Esophagus squamous epithelium (tissue), 5 donors: ENCODE measurements around the gene SHFL. TPM values are rescaled to one million over a fixed set of nuclear protein-coding genes. Genes with fewer than 3 reads are reported as not detected.

ENCODE experiments used
- DNase-seq: peaks from one replicate; lab custom pipeline; 2025; lab: John Stamatoyannopoulos, UW
- H3K27ac ChIP-seq, 4 donors: fragments of 200-600 bp; sonication (generic); one replicate each; pipeline ENCODE4 v1.5.1; 2016 to 2019; ENCODE audit warnings: mild to moderate bottlenecking in 1 of 4
- H3K27me3 ChIP-seq, 4 donors: fragments of 200-600 bp; sonication (generic); 1 replicate in 3 of 4; 2 replicates in 1 of 4; pipeline versions ENCODE4 v1.5.1 to v1.6.0; 2017 to 2021; ENCODE audit warnings: antibody characterized with exemption in 1 of 4
- H3K36me3 ChIP-seq, 3 donors: fragments of 200-600 bp; sonication (generic); one replicate each; pipeline ENCODE4 v1.5.1; 2016 to 2019
- H3K4me1 ChIP-seq, 3 donors: fragments of 200-600 bp; sonication (generic); one replicate each; pipeline ENCODE4 v1.5.1; 2017 to 2019
- H3K4me3 ChIP-seq, 4 donors: fragments of 200-600 bp; sonication (generic); 1 replicate in 3 of 4; 2 replicates in 1 of 4; pipeline ENCODE4 v1.5.1; 2016 to 2019; ENCODE audit warnings: mild to moderate bottlenecking in 2 of 4, moderate library complexity in 1 of 4
- H3K9me3 ChIP-seq, 3 donors: fragments of 200-600 bp; sonication (generic); one replicate each; pipeline ENCODE4 v1.5.1; 2016 to 2019
- CTCF ChIP-seq, 6 experiments: fragments of 450-650 bp in 4 of 6; fragments of 200-600 bp in 2 of 6; sonication (generic) in 2 of 6; IDR thresholded peaks; one replicate each; pipeline ENCODE4 v1.5.1; 2016 to 2019; ENCODE audit warnings: antibody characterized with exemption in 6 of 6, mild to moderate bottlenecking in 4 of 6, moderate library complexity in 4 of 6
- POLR2A ChIP-seq, 4 donors: fragments of 450-650 bp; IDR thresholded peaks; one replicate each; pipeline ENCODE4 v1.6.1; 2017; ENCODE audit warnings: antibody characterized with exemption in 4 of 4, mild to moderate bottlenecking in 4 of 4, moderate library complexity in 3 of 4
- WGBS, 2 donors: methylation state at CpG; one replicate each; pipeline ENCODE4 v1.1.5; 2018; 5-methylcytosine and 5-hydroxymethylcytosine counted together
- intact Hi-C: fragments of 100-400 bp; cut with DNase I; formaldehyde crosslinking; loops from one replicate; pipeline ENCODE4 v1.15.0; 2022
- total RNA-seq, 4 donors: library from RNA; depleted of rRNA; stranded (reverse); fragments of >200 nt; gene quantifications; one replicate each; pipeline ENCODE4 v1.1.0, GENCODE V29; 2016
- donor health status: DM: yes; HTN: yes; CAD: no.

The SHFL gene
- total RNA-seq, 4 donors from 2014 or later = 10.0 to 23.7 (median 14.7) TPM

GRCh38 chr19:10116866-10117616, 30.9 kb downstream of the SHFL start:
- Histone ChIP-seq H3K4me1 (peaks cover 21 to 63% (median 33%) of the 10 kb centered on the region in 3 donors), H3K27me3 (no peaks in the 10 kb centered on the region), H3K36me3 (peaks cover 19 to 53% (median 35%) of the 10 kb centered on the region in 3 donors), H3K4me3 (no peak overlapping the region), H3K27ac (no peak overlapping the region), H3K9me3 (no peaks in the 10 kb centered on the region)
- no peak for TF ChIP-seq CTCF (IDR thresholded peaks at IDR 0.05)
- TF ChIP-seq POLR2A (IDR thresholded peaks at IDR 0.05) = no peak
- intact Hi-C loops = loop anchor here (10.0 kb wide), 1 partner anchor 138 kb away; the partner anchor contains the start of gene MRPL4
- no peak for DNase-seq
- WGBS, 2 donors = 93 to 100% methylated on average over 2 to 6 of the region's 21 CpGs

DNA sequence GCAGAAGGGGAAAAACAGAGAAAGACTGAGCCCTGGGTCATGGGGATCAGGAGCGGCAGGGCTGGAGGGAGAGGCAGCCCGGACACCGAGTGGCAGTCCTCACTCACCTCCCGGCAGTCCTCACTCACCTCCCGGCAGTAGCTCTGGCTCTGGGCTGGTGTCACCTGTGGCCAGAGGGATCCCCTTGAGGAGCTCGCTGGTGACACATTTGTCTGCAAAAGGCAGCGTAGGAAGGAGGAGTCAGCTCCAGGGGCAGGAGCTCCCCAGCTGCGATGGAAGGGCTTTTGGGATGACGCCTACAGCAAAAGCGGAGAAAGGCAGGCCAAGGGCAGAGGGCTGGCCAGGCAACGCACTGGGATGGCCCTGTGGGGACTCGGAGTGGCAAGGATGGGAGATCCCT, 32.8 kb downstream of the SHFL start:
- peaks cover 17 to 48% (median 20%) of the 10 kb centered on the region in 3 donors for H3K4me1 ChIP-seq
- H3K4me3 ChIP-seq = peak overlapping the region; percentile 65 to 99 (median 92)
- intact Hi-C loops = loop anchor here (10.0 kb wide), 1 partner anchor 136 kb away; the partner anchor contains the start of gene MRPL4
- no peak for DNase-seq
- H3K9me3 ChIP-seq = no peaks in the 10 kb centered on the region
- 18 to 44% methylated on average over 4 to 9 of the region's 12 CpGs for WGBS, 2 donors
- no peaks in the 10 kb centered on the region for H3K27me3 ChIP-seq
- peaks cover 19 to 47% (median 34%) of the 10 kb centered on the region in 3 donors for H3K36me3 ChIP-seq
- H3K27ac ChIP-seq = peak overlapping the region; percentile 75 to 89 (median 88)
- TF ChIP-seq POLR2A (IDR thresholded peaks at IDR 0.05) (no peak), CTCF (IDR thresholded peaks at IDR 0.05) (no peak)

DNA sequence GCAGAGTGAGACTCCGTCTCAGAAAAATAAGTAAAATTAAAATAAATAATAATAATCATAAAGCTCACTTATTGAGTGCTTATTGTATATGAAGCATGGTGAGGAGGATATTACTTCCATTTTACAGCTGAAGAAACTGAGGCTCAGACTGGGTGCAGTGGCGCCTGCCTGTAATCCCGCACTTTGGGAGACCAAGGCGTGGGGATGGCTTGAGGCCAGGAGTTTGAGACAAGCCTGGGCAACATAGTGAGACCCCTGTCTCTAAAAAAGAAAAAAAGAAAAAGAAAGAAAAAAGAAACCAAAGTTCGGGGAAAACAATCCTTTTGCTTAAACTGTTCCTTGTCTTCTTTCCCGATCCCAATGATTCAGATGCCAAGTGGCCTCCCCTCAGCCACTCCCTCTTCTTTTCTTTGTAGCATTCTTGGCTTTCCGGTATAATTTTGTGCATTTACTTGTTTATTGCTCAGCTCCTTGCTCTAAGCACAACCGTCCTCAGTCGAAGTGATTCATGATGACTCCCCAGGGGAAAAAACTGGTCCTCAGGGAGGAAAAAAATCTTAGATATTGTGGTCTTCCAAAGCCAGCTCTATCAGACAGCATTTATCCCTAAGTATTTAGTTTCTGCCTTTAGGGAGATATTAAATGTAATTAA, 34.5 kb downstream of the SHFL start:
- H3K4me1 ChIP-seq = peaks cover 17 to 48% (median 20%) of the 10 kb centered on the region in 3 donors
- intact Hi-C loops = no loop called here
- no peak for TF ChIP-seq CTCF (IDR thresholded peaks at IDR 0.05)
- TF ChIP-seq POLR2A (IDR thresholded peaks at IDR 0.05) = no peak
- DNase-seq = no peak
- H3K27me3 ChIP-seq = no peaks in the 10 kb centered on the region
- peaks cover 14 to 33% (median 21%) of the 10 kb centered on the region in 3 donors for H3K36me3 ChIP-seq
- H3K27ac ChIP-seq = peak overlapping the region; percentile 70 to 89 (median 81)
- 35 to 49% methylated on average over 9 of the region's 9 CpGs for WGBS, 2 donors
- peak overlapping the region in 3 of 4 donors; percentile 23 to 33 (median 27) for H3K4me3 ChIP-seq
- no peaks in the 10 kb centered on the region for H3K9me3 ChIP-seq

DNA sequence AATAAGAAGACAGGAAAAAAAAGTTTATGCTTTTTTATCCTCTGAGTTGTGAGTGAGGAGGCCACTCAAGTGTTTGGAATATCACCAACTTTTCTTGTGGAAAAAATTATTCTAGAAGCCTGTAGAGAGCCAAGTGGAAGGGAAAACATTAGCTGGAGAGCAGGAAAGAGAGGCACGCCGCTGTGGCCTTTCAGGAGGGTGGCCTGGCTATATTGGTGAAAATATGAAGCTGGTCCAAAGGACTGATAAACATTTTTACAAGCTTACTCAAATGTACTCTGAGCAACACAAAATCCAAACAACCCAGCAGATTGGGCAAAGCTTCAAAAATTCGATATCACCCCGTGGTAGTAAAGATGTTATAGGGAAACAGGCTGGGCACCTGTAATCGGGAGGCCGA, 35.9 kb downstream of the SHFL start:
- no peak for TF ChIP-seq CTCF (IDR thresholded peaks at IDR 0.05)

GRCh38 chr19:10124429-10124828, 38.3 kb downstream of the SHFL start:
- intact Hi-C loops = no loop called here
- no peak overlapping the region for H3K27ac ChIP-seq
- no peak overlapping the region for H3K4me3 ChIP-seq
- peaks cover 0 to 25% (median 0%) of the 10 kb centered on the region in 3 donors for H3K36me3 ChIP-seq
- peaks cover 7 to 26% (median 8%) of the 10 kb centered on the region in 3 donors for H3K4me1 ChIP-seq
- no peaks in the 10 kb centered on the region for H3K27me3 ChIP-seq
- no peaks in the 10 kb centered on the region for H3K9me3 ChIP-seq
- WGBS, 2 donors = 90 to 97% methylated on average over 4 to 7 of the region's 7 CpGs
- no peak for TF ChIP-seq POLR2A (IDR thresholded peaks at IDR 0.05)
- no peak for DNase-seq

More for the DNA sequence above, 35.9 kb downstream of the SHFL start:
- DNase-seq = no peak
- WGBS, 2 donors = 56 to 63% methylated on average over 6 of the region's 6 CpGs
- intact Hi-C loops = no loop called here
- Histone ChIP-seq H3K9me3 (no peaks in the 10 kb centered on the region), H3K27me3 (no peaks in the 10 kb centered on the region), H3K36me3 (peaks cover 7 to 25% (median 8%) of the 10 kb centered on the region in 3 donors), H3K4me1 (peaks cover 17 to 46% (median 20%) of the 10 kb centered on the region in 3 donors), H3K27ac (peak overlapping the region; percentile 45 to 89 (median 78)), H3K4me3 (no peak overlapping the region)
